GM19099 (cell line): ENCODE data around the gene CADM4.

Experiments
- POLR2A ChIP-seq: IDR thresholded peaks from 3 replicates; pipeline ENCODE4 v1.6.1; 2011; ENCODE audit warnings: low read depth; ENCODE audit not compliant: insufficient read length; ENCODE audit errors: extremely low read depth

CADM4 gene, protein sequence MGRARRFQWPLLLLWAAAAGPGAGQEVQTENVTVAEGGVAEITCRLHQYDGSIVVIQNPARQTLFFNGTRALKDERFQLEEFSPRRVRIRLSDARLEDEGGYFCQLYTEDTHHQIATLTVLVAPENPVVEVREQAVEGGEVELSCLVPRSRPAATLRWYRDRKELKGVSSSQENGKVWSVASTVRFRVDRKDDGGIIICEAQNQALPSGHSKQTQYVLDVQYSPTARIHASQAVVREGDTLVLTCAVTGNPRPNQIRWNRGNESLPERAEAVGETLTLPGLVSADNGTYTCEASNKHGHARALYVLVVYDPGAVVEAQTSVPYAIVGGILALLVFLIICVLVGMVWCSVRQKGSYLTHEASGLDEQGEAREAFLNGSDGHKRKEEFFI

DNA sequence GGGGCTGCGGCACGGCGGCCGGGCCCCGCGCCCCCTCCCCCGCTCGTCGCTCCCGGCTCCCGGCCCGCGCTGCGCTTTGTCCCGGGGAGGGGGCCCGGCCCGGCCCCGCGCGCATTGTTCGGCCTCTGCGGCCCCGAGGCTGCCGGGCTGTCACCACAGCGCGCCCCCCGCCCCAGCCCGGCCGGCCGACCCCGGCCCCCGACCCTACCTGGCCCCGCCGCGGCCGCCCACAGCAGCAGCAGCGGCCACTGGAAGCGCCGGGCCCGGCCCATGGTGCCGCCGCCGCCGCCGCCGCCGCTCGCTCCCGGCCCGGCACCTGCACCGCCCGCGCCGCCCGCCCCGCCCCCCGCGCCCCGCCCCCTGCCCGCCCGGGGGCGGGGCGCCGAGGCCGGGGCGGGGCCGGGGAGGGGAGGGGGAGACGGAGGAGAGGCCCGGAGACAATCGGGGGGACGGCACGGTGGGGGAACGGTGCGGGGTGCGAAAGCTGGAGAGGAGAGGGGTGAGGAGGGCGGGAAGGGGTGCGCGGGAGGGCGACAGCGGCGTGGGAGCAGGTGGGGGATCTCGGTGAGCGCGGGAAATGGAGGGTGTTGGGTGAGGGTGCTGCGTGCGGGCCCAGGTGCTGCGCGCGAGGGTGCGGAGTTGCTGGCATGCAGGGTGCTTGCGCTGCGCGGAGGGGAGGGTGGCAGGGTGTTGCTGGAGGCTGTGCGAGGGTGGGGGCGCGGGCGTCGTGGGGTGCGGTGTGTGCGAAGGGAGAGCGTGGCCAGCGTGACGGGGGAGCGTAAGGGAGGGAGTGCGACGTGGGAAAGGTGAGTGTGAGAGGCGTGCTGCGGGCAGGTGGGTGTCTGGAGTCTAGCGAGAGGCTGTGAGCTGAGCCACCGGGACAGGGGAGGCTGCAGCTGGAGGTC, at the start of gene CADM4:
CADM4 (minus strand) TSS at position 332 of the 905 bp plus-strand sequence; CDS start at position 272, 60 bp downstream.
- TF ChIP-seq POLR2A = no peak

DNA sequence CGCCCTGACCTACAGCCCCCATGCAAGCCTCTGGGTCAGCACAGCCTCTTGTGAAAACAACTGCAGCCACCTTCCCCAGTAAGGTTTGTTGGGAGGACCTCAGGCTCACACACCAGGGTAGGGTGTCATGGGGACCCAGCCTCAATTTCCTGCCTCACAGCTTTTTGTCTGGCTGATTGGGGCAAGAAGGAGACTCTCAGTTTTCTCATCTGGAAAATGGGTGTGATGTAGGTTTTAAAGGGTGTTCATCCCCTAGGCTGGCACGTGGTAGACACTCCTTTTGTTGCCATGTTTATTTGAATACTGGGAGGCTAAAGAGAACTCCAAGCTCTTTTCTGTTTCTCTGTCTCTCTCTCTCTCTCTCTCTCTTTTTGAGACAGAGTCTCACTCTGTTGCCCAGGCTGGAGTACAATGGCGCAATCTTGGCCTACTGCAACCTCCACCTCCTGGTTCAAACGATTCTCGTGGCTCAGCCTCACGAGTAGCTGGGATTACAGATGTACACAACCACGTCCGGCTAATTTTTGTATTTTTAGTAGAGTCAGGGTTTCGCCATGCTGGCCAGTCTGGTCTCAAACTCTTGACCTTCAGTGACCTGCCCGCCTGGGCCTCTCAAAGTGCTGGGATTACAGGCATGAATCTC, 48.5 kb upstream of the CADM4 start:
- TF ChIP-seq POLR2A = no peak

DNA sequence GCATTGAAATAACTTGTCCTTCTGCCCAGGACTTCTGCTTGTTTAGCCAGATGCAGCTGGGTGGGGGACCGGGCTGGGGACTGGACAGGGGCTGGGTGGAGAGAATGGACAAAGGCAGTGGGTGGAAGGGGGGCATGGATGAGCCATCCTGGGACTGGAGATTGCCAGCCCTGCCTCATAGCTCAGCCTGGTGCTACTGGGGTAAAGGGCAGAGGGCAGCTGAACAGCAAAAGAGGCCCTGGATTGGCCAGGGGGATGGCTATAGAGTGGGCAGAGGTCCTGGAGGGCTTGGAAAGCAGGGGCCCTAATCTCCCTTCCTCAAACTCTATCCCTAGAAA, 48.0 kb upstream of the CADM4 start:
- TF ChIP-seq POLR2A = no peak

DNA sequence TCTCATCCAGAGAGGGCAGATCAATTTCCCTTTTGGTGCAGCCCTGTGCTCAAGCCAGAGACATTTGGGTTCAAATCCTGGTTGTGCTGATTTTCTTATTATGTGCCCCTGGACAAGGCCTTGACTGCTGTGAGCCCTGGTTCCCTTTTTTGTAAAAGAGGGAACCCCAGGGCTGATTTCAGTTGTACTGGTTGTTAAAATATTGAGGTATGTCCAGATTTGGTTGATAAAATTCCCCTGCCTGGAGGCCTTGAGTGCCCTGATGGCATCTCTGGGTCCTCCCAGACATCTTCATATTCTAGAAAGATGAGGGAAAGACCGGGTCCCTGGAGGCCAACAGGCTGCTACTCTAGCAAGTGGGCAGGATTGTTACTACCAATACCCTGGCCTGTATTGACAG, 44.7 kb upstream of the CADM4 start:
- no peak for TF ChIP-seq POLR2A

DNA sequence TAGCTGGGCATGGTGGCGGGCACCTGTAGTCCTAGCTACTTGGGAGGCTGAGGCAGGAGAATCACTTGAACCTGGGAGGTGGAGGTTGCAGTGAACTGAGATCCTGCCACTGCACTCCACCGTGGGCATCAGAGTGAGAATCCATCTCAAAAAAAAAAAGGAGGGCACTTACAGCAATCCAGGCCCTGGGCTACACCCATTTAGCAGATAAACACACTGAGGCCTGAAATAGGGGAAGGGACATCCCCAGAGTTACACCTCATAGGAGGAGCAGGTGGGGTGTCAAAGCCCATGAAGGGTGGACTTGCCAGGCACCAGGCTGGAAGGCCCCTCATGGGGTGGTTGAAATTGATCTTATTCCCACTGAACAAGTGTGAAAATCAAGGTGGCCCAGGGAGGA, 44.3 kb upstream of the CADM4 start:
- TF ChIP-seq POLR2A = no peak

DNA sequence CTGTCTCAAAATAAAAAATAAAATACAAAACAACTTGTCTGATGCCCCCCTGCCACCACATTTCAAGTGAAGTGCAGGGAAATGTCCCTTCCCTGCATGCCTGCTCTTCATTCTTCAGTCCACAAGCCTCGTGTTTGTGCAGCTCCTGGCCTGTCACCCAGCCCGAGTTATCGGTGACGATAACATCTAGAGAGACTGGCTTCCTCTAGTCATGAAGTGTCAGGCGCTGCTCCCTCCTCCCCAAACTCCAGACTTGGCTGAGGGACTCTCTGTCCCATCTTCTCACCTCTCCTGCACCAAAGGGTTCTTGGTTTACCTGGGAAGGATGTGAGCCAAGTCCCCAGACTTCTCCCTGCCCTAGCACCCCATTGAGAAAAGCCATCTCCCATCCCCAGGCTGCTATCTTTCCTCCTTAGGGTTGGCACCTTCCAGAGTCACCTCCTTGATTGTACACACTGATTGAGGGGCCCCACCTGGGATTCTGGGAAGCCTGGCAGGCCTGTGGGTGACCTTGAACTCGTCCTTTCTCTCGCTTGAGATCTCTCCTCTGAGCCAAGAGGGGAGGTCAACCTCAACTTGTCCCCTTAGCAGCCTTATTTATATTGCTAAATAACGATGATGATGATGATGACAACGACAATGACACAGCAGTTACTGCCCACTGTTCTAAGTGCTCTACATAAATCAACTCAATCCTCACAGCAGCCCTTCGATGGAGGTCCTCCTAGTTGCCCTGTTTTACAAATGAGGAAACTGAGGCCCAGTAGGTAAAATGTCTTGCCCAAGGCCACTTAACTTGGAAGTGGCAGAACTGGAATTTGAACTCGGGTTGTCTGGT, 43.4 kb upstream of the CADM4 start:
- TF ChIP-seq POLR2A = no peak

DNA sequence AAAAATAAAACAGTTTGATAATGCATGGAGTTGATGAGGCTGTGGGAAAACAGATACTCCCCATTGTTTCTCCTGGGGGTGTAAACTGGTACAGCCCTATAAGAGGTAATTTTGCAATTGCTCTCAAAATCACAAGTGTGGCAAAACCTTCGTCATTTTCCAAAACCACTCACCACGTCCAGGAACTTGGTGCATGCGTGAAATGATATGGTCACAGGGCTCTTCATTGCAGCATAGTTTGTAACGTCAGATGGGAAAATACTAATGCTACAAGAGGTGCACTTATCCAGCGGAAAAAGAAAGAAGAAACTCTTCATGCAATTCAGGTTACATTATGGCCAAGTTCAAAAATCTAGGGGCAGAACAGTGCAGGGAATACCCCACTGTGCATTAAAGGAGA, 42.2 kb upstream of the CADM4 start:
- no peak for TF ChIP-seq POLR2A

DNA sequence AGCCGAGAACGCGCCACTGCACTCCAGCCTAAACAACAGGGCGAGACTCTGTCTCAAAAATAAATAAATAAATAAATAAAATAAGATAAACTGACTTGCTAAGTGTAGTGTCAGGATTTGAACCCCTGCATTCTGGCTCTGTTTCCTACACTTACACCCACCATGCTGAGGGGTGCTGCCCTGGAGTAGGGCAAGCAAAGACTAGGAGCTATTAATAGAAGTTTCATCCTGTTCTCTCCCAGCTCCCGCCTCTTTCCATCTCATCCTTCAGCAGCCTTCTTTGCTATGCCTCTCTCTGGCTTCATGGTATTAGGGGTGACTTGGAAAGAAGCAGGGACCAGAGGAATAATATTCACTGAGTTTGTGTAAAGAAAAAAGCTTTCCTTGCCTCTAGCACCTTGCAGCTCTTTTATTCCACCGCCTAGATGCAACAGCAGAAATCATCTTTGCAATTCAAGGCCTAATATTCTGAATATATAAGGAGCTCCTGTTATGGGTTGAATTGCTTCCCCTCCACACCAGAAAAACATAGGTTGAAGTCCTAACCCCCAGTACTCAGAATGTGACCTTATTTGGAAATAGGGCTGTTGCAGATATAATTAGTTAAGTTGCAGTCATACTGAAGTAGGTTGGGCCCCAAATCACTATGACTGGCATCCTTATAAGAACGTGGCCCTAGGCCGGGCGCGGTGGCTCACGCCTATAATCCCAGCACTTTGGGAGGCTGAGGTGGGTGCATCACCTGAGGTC, 39.0 kb upstream of the CADM4 start:
- TF ChIP-seq POLR2A = no peak

DNA sequence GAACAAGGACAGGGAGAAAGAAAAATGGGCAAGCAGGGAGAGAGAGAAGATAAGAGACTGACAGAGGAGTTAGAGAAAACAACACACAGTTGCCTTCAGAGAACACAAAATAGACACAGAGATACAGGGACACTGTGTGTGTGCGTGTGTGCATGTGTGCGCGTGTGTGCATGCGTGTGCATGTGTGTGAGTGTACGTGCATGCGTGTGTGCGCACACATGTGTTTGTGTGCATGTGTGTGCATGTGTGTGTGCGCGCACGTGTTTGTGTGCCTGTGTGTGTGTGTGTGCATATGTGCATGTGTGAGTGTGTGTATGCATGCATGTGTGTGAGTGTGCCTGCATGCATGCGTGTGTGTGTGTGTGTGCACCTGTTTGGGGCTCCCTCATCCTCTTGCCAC, 36.3 kb upstream of the CADM4 start:
- no peak for TF ChIP-seq POLR2A

DNA sequence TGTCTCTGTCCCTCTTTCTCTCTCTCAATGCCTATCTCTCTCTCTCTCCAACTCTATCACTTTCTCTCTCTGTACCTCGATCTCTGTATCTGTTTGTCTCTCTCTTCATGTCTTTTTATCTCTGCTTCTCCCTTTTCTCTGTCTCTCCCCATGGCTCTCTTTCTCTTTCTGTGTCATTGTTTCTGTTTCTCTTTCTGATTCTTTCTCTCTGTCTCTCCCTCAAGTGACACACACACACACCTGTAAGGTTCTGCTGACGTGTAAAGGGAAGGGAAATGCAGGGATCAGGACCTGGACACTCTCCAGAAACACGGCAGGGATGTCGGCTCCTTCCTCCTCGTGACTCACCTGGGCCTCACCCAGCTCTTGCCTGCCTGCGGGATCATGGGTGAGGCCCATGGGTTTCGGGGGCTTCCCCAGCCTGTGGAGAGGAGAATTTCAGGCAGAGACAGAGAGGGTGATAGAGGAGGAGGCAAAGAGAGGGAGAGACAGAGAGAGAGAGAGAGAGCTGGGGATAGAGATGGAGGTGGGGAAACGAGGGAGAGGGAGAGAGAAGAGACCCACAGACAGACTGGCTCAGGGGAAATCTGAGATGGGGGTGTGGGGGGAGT, 35.7 kb upstream of the CADM4 start:
- TF ChIP-seq POLR2A = no peak

DNA sequence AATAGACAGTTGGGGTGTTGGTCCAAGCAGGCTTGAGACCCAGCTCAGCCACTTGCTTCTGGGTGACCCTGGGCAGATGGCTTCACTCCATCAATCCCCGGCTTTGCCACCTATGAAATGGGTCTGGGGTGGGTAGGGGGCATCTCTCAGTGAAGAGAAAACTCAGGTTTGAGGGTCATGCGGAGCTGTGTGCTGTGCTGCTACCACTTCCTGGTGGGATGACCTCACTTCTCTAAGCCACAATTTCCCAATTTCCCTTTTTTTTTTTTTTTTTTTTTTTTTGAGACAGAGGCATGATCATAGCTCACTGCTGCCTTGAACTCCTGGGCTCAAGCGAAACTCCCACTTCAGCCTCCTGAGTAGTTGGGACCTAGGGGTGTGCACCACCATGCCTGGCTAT, 34.9 kb upstream of the CADM4 start:
- no peak for TF ChIP-seq POLR2A

DNA sequence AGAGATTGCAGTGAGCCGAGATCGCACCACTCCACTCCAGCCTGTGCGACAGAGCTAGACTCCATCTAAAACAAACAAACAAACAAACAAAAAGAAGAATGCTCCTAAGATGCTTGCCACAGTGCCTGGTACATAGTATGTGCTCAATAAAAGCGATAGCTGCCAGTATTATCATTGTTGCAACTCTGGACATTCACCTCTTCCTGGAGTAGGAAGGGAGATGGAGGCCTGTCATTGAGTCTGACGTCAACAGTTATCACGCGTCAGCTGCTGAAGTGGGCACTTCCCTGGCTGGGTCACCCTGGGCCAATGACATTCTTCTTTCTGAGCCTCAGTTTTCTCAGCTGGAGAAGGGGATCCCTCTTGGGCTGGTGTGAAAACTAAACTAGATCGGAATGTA, 34.5 kb upstream of the CADM4 start:
- TF ChIP-seq POLR2A = no peak

DNA sequence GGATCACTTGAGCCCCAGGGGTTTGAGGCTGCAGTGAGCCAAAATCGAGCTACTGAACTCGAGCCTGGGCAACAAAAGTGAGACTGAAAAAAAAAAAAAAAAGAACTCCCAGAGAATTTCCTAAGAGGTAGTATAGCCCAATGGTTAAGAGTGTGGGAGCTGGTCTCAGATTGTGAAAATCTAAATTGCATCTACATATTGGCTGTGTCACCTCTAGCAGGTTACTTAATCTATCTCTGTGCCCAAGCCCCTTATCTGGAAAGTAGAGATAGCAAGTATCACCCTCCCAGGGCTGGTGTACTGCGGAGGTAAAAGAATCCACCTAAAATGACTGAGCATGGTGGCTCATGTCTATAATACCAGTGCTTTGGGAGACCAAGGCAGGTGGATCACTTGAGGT, 34.0 kb upstream of the CADM4 start:
- TF ChIP-seq POLR2A = no peak

DNA sequence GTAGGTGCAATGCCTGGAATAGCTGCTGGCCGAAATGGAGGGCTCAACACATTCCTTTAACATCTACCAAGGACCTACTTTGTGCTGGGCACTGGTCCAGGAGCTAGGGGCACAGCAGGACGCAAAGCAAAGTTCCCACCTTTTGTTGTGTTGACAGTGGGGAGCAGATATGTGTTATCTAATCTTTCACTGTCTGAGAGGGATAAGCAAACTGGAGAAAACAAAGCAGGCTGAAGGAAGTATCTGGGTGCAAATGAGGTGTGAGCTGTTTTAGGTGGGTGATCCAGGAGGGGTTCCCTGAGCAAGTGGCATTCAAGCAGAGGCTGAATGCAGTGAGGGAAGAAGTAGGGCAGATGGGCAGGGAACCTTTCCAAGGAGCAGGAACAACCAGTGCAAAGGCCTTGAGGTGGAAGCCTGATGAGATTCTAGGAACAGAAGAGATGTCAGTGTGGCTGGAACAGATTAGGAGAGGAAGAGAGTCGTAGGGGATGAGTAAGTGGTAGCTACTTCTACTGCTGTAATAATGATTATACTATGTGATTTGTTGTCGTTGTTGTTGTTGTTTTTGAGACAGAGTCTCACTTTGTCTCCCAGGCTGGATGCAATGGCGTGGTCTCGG, 32.5 kb upstream of the CADM4 start:
- no peak for TF ChIP-seq POLR2A
